CD4-positive, alpha-beta T cell treated with Interleukin-10 for 1 hour (primary cell): ENCODE measurements around the gene TNPO1.

ENCODE experiments used
- DNase-seq: peaks from one replicate; pipeline ENCODE4 v3.0.0-alpha.2; 2020

The TNPO1 gene

DNA sequence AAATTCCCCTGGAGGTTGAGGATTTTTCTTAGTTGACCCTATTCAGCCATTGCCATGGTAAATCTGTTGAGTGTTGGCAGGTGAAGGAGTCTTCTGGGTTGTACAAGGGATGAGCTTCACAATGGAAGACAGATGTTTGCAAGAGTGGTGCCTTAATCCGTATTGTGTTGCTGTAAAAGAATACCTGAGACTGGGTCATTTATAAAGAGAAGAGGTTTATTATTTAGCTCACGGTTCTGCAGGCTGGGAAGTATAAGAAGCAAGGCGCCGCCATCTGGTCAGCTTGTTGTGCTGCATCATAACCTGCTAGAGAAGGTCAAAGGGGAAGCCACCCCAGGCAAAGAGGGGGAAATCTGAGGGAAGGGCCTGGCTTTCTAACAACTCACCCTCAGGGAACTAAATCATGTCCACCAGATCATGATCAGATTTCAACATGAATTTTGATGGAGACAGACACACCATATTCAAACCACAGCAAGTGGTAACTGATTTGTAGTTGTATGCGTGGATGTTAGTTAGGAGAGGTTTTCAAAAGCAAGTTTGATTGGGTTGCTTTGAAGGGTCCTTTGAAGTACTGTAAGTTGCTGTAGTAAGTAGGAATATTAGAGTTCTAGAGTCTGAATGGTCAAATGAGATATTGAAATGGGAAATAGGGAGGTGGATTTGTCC, 2.5 kb downstream of the TNPO1 start:
- peak; percentile 63 for DNase-seq

DNA sequence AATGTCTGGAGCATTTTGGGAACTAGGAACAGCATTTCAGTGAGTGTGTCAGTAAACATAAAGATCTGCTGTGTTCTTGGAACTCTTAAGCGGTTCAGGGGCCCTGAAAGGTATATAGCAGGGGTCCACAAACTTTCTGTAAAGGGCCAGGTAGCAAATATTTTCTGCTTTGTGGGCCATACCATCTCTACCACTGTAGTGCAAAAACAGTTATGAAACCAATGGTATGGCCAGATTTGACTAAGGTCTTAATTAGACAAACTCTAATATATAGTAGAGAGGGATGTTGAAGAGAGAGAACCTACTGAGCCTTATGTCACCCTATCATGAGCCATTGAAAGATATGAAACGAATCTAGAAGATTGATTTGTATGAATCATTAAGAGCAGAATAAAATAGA, 5.3 kb downstream of the TNPO1 start:
- DNase-seq = no peak

DNA sequence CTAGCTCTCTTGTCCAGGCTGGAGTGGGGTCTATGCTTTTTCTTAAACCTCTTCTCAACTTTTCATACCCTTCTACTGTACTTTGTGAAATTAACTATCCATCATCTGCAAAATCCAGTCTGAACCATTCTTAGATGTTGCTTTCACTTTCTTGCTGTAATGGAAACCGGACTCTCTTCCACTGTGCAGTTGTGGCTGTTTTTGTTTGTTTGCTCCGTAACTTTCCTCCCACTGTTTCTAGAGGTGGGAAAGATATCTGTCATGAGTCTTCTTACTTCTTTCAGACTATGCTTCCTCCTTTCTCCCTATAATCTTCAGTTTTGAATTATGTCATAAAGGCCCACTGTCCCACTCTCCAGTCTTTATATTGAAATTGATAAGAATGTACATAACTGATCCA, 6.5 kb downstream of the TNPO1 start:
- no peak for DNase-seq

DNA sequence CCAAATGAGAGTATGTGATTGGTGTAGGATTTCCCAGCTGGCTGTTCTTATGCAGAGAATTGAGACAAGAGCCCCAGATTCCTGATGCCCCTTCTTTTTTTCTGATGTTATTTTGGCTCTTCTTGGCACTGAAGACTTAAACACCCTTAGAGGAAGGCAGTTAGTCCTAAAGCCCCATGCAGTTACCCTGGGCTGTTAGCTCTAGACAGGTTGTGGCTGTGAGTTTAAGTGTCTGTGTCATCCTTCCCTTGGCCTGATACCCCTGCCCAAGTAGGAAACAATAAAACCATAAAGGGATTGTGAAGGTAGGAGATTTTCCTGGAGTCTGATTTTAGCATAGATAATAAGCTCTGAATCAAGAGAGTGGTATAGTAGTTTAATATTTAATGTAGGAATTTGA, 13.2 kb downstream of the TNPO1 start:
- no peak for DNase-seq

DNA sequence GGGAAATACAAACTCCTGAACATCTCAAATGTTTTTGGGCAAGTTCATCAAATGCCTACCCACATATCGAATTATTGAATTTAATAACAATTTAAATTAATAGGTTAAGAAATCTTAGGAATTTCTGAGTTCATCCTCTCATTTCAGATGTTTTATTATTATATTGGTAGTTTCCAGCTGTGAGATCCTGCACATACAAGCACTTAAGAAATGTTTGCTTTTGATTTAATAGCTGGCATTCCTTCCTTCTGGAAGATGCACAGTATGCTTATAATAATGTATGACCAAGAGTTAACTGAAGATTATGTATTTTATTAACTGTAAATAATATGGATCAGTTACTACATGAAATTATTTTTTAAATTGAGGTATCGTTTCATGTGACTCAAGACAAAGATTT, 13.9 kb downstream of the TNPO1 start:
- no peak for DNase-seq

DNA sequence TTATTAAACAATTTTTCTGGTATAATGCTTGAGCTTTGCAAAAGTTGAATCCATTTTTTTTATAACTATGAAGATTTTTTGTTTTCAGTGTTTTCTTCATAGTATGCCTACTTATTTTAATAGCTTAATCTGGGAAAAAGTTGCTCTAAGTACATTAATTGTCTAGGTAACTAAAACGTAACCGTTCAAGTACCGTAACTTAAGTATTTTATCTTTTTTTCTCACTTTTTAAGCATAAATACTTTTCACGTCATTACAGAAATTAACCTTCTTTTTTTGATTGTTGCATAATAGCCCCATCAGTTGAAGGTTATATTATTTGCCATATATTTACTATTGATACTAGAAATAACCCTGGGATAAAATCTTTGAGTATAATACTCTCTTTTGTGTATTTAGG, 15.2 kb downstream of the TNPO1 start:
- no peak for DNase-seq

DNA sequence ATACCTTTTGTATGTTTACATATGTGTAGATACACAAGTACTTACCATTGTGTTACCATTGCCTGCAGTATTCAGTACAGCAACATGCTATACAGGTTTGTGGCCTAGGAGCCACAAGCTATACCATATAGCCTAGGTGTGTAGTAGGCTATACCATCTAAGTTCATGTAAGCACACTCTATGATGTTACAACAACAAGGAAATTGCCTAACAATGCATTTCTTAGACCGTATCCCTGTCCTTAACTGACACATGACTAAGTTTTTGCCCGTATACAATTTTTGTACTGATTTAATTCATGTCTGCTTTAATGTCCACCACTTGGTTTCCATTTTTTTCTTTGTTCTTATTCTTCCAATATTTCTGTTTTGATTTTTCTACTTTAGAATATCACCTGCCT, 18.5 kb downstream of the TNPO1 start:
- no peak for DNase-seq

DNA sequence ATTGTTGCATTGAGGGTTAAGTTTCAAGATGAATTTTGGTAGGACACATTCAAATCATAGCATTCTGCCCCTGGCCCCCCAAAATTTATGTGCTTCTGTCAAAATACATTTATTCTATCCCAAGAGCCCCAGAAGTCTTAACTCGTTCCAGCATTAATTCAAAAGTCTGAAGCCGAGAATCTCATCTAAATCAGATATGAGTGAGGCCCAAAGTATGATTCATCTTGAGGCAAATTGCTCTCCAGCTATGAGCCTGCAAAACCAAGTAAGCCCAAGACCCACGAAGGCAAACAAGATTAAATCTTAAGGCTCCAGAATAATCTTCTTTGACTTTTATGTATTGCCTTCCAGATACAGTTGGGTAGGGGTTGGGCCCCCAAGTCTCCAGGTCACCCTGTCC, 19.2 kb downstream of the TNPO1 start:
- no peak for DNase-seq

DNA sequence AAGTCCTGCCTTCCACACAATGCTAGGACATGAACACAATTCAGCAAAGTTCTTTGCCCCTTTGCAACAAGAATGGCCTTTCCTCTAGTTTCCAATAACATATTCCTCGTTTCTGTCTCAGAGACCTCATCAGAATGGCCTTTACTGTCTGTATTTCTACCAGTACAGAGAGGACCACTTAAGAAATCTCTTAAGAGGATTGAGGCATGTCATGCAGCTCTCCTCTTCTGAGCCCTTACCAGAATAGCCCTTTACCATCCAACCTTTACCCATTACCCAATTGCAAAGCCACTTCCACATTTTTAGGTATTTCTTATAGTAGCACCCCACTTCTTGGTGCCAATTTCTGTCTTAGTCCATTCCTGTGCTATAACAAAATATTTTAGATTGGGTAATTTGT, 20.3 kb downstream of the TNPO1 start:
- no peak for DNase-seq

DNA sequence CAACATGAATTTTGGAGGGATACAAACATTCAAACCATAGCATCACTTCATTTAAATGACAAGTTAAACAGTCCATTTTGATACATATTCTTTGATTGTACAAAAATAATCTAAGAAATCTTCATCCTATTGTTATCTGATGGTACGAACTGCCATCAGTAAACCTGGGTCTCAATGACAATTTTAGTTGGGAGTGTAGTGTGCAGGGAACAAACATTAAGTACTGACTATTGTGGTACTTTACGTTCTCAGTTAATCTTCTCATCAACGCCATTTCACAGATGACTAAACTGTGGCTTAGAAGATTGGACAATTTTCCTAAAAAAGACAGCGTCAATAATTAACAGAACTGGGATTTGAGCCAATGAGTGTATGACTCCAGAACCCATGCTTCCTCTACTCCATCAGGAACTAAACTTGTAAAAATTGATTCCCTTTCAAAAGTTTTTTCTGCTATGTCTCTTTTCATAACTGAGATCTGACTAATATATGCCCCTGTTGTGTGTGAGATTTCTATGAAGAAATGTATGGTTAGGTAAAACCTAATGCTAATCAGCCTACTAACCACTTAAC, 21.1 kb downstream of the TNPO1 start:
- DNase-seq = no peak

DNA sequence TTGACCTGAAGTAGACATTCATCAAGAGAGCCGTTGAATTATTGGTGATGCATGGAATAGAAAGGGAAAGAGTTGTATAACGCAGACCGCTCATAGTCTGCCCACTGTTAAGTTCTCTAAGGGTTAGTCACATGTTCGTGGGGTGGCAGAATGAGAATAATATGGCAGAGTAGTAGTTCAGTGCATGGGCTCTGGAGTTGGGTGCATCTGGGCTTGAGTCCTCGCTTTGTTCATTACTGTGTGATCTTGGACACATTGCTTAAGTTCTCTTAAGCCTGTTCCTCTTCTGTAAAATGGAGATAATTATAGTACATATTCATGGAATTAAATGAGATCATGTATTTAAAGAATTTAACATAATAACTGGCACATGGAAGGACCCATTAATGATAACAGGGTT, 23.6 kb downstream of the TNPO1 start:
- no peak for DNase-seq

DNA sequence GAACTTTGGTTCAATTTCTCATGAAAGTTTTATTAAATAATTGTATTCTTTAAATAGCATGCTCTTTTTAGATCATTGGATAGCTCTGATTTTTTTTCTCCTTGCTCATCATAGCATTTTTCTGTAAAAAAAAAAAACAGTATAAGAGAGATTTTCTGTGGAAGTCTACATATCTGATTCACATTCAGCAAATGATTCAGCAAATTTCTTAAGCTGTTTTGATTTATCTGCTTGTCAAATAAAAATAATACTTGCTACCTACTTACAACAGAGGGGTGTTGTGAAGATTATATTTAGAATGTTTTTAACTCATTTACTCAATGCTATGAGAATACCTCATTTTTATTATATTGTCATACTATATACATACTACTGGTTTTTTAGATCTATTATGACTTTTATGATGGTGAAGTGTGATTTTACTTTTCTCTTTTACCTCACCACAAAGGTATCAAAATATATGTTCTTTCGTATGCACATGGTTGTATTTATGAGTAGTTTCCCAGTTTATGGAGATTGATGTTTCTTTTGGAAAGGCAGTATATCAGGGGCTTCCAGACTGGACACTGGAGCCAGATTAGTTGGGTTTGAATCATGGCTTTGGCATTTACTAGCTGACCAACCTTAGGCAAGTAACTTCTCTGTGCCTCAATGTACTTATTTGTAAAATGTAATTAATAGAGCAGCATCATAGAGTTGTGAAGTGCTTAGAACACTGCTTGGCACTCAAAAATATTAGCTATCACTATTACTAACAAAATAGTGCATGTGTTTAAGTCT, 25.5 kb downstream of the TNPO1 start:
- no peak for DNase-seq

DNA sequence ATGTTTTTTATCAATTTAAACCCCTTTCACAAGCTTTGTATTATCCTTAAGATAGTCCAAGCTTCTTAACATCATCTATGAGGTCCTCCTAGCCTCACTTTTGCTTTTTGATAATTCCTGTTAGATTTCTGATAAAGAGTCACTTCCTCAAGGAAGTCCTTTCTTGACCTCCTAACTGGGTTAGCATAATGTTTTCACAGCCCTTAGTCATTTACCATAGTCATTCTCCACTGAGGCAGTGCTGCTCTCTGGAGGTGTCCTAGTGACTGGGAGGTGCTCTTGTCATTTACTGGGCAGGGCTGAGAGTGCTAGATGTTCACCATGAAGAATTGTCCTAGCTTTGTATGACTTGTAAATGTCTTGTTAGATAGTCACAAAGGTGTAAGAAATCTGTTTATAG, 26.4 kb downstream of the TNPO1 start:
- DNase-seq = no peak

DNA sequence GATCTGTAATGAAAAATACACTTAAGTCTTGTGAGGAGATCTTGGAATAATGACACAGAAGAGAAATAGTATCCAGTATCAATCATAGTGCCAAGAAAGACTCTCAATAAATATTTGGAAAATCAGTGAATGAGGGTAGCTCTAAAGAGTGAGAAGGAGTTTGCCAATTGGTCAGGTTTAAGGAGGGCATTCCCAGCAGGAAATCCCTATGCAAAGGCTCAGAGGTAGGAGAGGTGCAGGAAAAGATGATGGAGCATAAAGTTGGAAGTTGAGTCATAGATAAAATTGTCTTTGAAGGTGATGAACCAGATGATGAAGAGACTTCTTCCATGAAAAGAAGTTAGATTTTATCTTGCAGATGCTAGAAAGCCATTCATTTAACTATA, 27.8 kb downstream of the TNPO1 start:
- no peak for DNase-seq

DNA sequence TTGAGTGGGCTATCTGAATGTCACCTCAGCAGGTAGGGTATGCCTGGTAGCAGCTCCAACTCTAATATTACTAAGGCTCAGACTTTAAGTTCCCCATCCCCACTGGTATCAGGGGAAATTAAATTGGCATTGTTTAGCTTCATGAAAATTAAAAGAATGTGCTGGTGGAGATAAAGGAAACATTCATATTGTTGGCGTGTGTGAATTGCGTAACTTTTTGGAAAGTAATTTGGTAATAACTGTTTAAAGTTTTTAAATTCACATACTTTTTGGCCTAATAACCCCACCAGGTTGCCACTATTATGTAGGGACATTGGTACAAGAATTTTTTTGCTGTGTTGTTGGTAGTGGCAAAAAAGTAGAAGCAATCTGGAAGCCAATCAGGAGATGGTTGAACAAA, 29.4 kb downstream of the TNPO1 start:
- DNase-seq = no peak

DNA sequence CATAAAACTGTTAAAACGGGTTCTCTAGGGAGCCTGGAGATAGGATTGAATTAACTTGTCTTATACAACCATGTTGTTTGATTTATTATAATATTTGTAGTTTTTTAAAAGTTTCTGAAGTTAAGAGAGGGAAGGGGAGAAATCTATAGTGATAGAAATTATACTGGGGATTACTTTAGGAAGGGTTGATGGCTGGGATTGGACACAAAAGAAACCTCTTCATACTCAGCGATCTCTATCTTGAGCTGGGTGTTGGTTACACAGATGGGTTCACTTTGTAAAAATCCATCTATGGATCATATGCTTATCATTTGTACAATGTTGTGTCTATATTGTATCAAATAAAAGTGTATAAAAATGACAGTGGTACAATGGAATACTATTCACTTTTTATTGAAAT, 30.0 kb downstream of the TNPO1 start:
- no peak for DNase-seq

DNA sequence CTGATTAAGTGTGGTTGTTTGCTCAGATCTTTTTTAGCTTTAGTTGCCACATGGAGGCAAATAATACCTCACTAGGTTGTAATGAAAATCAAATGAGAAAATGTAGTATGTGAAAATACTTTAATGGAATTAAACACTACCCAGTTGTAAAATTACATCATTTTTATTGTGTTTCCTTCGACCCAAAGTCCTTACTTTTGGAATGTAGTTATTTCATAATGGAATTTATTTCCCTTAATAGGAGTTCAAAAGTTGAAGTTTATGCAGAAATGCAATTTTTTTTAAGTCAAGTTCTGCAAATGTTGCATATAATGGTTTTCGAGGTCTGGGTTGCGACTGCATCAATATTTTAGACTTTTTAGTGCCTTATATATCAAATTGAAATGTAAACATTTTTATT, 31.0 kb downstream of the TNPO1 start:
- no peak for DNase-seq

DNA sequence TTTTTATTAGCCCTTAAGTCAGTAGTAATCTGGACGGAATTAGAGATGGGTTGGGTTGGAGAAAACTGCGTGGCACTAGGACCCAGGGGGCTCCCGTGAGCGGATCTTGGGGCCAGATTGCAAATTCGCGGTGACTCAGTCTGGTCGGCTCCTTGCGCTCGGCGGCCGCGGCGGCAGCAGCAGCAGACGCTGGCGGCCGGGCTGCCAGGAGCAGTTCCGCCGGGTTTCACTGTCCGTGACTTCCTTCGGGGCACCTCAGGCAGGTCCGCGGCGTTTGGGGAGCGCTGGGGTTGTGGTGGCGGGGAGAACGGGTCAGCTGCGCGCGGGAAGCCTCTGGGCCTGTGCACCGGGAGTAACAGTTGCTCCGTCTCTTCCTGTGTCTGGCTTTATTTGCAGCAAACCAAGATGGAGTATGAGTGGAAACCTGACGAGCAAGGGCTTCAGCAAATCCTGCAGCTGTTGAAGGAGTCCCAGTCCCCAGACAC, 31.6 kb downstream of the TNPO1 start:
- DNase-seq = peak; percentile 83

DNA sequence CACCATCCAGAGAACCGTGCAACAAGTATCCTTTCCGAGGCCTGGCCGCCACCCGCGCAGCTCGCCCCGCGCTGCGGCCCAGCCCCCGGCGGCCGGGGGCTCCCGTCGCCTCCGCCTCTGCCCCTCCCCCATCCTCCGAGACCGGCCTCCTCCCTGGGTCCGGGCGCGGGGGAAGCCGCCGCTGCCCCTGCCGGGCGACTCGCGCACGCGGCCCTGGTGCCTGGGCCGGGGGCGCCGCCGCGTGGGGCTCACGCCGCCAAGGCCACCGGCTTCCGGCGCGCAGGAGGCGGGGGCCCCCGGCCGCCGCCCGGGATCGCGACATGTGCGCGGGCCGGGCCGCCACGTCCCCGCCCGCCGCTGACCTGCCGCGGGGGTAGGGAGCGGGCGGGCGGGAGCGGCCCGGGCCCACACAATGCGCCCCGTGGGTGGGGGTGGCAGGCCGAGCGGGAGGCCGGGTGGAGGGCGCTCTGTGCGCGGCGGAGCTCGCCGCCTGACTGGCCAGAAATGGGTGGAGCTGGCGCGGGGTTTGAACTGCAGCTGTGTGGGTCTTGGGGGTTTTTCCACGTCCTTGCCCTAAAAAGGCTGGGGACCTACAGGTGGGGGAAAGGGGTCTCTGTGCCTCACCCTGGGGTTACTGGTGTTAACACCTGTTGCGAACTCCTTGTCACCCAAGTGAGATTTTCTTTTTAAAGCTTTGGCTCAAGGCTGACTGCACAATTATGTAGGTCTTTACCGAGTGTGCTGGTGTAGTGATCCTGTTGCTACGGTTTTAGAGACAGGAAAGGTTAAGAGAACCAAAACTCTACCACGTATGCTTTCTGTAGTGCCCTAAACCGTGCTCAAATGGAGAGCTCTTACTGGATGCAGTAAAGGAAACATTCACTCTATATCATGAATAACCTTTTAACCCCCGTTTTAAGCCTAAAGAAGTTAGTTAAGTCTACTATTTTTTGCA, 32.3 kb downstream of the TNPO1 start:
- DNase-seq = peak; percentile 45

DNA sequence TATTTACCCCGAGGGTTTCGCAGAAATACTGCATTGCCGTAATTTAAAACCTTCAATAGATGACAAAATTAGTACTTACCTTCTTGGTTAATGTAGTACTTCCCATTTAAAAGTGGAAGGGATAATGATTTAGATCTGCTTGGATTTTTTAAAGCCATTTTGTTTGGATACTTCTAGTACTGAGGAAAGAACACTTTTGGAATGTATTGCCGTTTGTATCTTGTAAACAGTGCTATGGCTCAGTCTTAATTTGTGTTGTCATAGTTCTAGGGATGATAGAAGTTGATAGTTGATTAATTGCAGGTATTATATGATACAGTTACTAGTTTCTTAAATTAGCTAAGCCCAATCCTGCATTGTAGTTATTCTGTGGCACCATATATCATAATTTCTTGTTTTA, 33.1 kb downstream of the TNPO1 start:
- DNase-seq = no peak

DNA sequence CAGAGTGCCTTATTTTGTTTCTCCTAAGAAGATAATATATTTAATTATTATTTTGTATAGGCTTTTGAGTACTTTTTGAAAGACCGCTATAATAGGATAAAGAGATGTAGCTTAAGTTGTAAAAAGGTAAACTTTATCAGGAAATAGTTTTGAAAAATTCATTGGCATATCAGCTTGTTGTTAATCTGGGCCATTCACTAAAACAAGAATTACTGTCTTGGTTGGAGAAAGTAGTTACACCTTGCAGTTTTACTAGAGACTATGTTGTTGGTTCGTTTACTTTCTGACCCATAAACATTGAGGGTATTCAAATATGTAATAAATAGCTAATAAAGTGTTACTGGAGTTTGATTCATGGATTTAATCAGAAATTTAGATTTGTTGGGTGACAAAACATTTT, 33.7 kb downstream of the TNPO1 start:
- DNase-seq = no peak

DNA sequence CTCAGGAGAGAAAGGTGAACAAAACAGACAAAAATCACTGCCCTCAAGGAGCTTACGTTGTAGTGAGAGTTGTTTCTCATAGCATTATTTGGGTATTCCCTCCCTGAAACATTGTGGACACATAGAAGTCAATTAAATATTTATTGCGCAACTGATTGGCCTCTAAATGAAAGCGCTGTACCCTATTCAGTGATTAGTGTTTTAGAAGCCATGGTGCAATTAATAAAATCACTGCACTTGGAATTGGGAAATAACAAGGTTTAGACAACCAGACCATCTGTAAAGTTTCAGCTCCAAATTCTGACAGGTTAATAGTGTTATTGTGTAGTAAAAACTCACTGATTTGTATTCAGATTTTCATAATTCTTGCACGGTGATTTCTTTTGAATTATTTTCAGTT, 35.9 kb downstream of the TNPO1 start:
- DNase-seq = no peak

DNA sequence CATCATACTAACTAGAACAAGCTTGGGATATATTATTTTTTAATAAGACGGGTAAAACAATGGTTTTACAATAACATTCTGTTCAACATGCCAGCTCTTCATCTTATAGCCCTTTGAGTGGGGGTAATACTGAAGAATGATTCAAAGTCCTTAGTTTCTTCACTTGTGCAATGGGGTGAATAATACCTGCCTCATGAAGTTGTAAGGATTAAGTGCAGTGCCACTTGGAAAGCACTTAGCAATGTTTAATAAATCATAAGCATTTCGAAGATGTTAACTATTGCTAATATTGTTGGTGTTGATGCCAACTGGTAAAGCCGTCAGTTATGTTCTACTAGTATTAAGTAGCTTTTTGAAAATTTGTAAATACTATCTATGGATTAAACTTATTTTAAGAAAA, 38.0 kb downstream of the TNPO1 start:
- DNase-seq = no peak
